Breast epithelium (tissue), 3 donors: ENCODE data around the gene TUBGCP2.

Source experiments
- POLR2A ChIP-seq: fragments of 450-650 bp; IDR thresholded peaks from one replicate; pipeline ENCODE4 v1.6.1; 2016; ENCODE audit warnings: antibody characterized with exemption, mild to moderate bottlenecking, moderate library complexity
- TF ChIP-seq, protein P1 (sequence below), 3 donors: fragments of 450-650 bp; IDR thresholded peaks; one replicate each; pipeline ENCODE4 v1.5.1; 2016 to 2017; ENCODE audit warnings: antibody characterized with exemption in 3 of 3, mild to moderate bottlenecking in 3 of 3, moderate library complexity in 3 of 3

DNA sequence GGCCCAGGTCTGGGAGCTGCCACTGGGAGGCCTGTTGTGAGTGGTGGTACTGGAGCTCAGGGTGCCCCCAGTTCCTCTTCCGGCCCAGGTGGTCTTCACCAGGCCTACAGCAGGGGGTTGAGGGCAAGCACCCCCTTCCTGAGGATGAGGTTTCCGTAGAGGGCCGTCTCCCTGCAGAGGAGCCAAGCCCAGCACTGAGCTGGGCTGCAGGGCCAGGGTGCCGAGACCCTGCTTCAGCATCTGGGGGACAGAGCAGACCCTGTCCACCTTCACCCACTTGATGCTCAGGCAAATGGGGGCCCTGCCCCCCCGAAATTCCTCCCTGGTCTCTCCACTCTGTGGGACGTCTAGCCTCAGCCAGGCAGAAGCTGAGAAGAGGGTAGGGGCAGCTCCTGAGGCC is 46.6 kb upstream of the TUBGCP2 start:
- no peak for TF ChIP-seq POLR2A
- TF ChIP-seq, protein P1, sequence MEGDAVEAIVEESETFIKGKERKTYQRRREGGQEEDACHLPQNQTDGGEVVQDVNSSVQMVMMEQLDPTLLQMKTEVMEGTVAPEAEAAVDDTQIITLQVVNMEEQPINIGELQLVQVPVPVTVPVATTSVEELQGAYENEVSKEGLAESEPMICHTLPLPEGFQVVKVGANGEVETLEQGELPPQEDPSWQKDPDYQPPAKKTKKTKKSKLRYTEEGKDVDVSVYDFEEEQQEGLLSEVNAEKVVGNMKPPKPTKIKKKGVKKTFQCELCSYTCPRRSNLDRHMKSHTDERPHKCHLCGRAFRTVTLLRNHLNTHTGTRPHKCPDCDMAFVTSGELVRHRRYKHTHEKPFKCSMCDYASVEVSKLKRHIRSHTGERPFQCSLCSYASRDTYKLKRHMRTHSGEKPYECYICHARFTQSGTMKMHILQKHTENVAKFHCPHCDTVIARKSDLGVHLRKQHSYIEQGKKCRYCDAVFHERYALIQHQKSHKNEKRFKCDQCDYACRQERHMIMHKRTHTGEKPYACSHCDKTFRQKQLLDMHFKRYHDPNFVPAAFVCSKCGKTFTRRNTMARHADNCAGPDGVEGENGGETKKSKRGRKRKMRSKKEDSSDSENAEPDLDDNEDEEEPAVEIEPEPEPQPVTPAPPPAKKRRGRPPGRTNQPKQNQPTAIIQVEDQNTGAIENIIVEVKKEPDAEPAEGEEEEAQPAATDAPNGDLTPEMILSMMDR (IDR thresholded peaks at IDR 0.05), result no peak
